ENCODE measurements around the gene GAS2L2.

DNA sequence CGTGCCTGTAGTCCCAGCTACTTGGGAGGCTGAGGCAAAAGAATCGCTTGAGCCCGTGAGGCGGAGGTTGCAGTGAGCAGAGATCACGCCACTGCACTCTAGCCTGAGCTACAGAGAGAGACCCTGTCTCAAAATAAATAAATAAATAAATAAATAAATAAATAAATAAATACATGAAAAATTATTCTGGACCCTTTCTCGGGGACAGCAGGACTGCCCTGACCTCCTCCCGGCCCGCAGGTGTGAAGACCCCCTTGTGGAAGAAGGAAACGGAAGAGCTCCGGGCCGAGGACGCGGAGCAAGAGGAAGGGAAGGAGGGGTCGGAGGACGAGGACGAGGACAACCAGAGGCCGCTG lies 10.7 kb upstream of the GAS2L2 start:
- no peak for TF ChIP-seq POLR2A (IDR thresholded peaks at IDR 0.05; ENCODE audit: low read length)
- TF ChIP-seq GATA1 (IDR thresholded peaks at IDR 0.05; ENCODE audit: low read depth, low read length) = no peak
